ENCODE data around the gene ERVK3-1. TPM values are rescaled to one million over a fixed set of nuclear protein-coding genes. Genes with fewer than 3 reads are reported as not detected.

ERVK3-1 gene
- total and polyA plus RNA-seq, 2 of the 8 experiments (the other 6 are each of a cell fraction or from before 2014, with no cell fraction given) = 29.9 to 31.5 TPM

DNA sequence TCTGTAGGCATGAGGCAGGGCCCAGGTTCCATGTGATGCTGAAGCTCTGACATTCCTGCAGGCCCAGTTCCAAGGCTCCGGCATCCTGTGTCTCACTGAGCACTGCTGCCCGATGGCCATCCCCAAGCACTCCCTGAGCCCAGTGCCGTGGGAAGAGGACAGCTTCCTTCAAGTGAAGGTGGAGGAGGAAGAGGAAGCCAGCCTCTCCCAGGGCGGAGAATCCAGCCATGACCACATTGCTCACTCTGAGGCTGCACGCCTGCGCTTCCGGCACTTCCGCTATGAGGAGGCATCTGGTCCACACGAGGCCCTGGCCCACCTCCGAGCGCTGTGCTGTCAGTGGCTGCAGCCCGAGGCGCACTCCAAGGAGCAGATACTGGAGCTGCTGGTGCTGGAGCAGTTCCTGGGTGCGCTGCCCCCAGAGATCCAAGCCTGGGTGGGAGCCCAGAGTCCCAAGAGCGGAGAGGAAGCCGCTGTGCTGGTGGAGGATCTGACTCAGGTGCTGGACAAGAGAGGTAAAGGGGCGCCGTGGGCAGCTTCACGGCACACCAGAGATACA lies 29.6 kb downstream of the ERVK3-1 start:
- H3K4me2 ChIP-seq (ENCODE audit: insufficient read depth in 1 of 2, low read depth in 2 of 2, low read length in 2 of 2) = no peak overlapping the region
- POLR2A ChIA-PET (ENCODE audit: partially characterized antibody) = interaction anchor here (1.2 to 1.3 kb wide), 3 partner anchors 10 to 106 kb away, joined by 3 to 5 read pairs (median 3); partner anchors contain the start of genes ZNF544 and ZNF584
- H2BK120ac ChIP-seq (replicated peaks; ENCODE audit: low read depth, low read length) = no peak overlapping the region
- no peaks in the 10 kb centered on the region for H3K79me1 ChIP-seq (ENCODE audit: low read depth, low read length)
- H2BK15ac ChIP-seq (ENCODE audit: low read length) = no peak overlapping the region
- no peak overlapping the region for H2AK5ac ChIP-seq (ENCODE audit: low read depth, low read length)
- H3K9me3 ChIP-seq (ENCODE audit: insufficient read depth in 2 of 2, low read depth in 1 of 2, low read length in 1 of 2) = peaks cover 5 to 6% of the 10 kb centered on the region in 2 experiments; a peak in 2 of 4 replicates
- H3K23me2 ChIP-seq (ENCODE audit: low read depth, low read length) = no peaks in the 10 kb centered on the region
- H3K27ac ChIP-seq (ENCODE audit: low read depth, low read length) = no peak overlapping the region
- WGBS, 2 experiments (ENCODE audit: extremely low coverage in 1 of 2, insufficient coverage in 1 of 2, insufficient read length in 1 of 2, insufficient replicate concordance in 2 of 2, low coverage in 1 of 2, low lambda C conversion rate in 2 of 2, missing lambda C conversion rate in 1 of 2) = 94% methylated on average over 19 of the region's 19 CpGs; no CpG with 5 or more reads in 1 of the 2 experiments
- H3K56ac ChIP-seq (replicated peaks; ENCODE audit: insufficient read length, low read depth, low read length) = no peak overlapping the region
- no peak overlapping the region for H2BK12ac ChIP-seq (ENCODE audit: low read depth, low read length)
- TF ChIP-seq, protein P1, sequence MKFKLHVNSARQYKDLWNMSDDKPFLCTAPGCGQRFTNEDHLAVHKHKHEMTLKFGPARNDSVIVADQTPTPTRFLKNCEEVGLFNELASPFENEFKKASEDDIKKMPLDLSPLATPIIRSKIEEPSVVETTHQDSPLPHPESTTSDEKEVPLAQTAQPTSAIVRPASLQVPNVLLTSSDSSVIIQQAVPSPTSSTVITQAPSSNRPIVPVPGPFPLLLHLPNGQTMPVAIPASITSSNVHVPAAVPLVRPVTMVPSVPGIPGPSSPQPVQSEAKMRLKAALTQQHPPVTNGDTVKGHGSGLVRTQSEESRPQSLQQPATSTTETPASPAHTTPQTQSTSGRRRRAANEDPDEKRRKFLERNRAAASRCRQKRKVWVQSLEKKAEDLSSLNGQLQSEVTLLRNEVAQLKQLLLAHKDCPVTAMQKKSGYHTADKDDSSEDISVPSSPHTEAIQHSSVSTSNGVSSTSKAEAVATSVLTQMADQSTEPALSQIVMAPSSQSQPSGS (IDR thresholded peaks at IDR 0.05; ENCODE audit: low read length) = no peak
- no peak for TF ChIP-seq EP300 (IDR thresholded peaks at IDR 0.05; ENCODE audit: borderline replicate concordance in 1 of 2, low read depth in 2 of 2, low read length in 2 of 2)
- H3K4me1 ChIP-seq (replicated peaks in 1 of 4; ENCODE audit: control insufficient read depth in 3 of 4, insufficient read depth in 4 of 4, low read length in 3 of 4) = no peaks in the 10 kb centered on the region
- no peak overlapping the region for H3K23ac ChIP-seq (ENCODE audit: insufficient read length)
- no peaks in the 10 kb centered on the region for H3K27me3 ChIP-seq (replicated peaks in 1 of 4; ENCODE audit: control insufficient read depth in 3 of 4, extremely low read depth in 1 of 4, insufficient read depth in 3 of 4, low read length in 3 of 4)
- H2AFZ ChIP-seq (ENCODE audit: low read length) = no peak overlapping the region
- CTCF ChIA-PET (ENCODE audit: partially characterized antibody) = interaction anchor here (0.7 to 1.4 kb wide), 5 partner anchors 9 to 39 kb away, joined by 3 to 7 read pairs (median 4); partner anchors contain the start of gene A1BG
- no peak for FAIRE-seq
- no peak overlapping the region for H3K4me3 ChIP-seq (ENCODE audit: extremely low read depth in 1 of 4, insufficient read depth in 2 of 4, low read depth in 3 of 4, low read length in 4 of 4)
- H3K18ac ChIP-seq (ENCODE audit: extremely low read depth, low read length) = no peak overlapping the region; the same call in 1 of the 2 replicates
- no peaks in the 10 kb centered on the region for H3K79me2 ChIP-seq (ENCODE audit: control insufficient read depth in 1 of 2, insufficient read depth in 2 of 2, low read length in 2 of 2)
- H3K36me3 ChIP-seq (ENCODE audit: control insufficient read depth in 2 of 4, insufficient read depth in 4 of 4, low read length in 3 of 4) = peaks cover 0 to 9% (median 3%) of the 10 kb centered on the region in 4 experiments; a peak in 3 of 8 replicates
- H4K20me1 ChIP-seq (replicated peaks in 1 of 2; ENCODE audit: control insufficient read depth in 1 of 2, insufficient read depth in 2 of 2, low read length in 2 of 2) = peaks cover 3% of the 10 kb centered on the region in 2 experiments
- DNase-seq (ENCODE audit: low read depth in 1 of 2, low spot score in 2 of 2) = no peak
- no peak overlapping the region for H4K91ac ChIP-seq (replicated peaks; ENCODE audit: insufficient read length, low read length)
- H3K9ac ChIP-seq (replicated peaks in 1 of 4; ENCODE audit: extremely low read depth in 1 of 4, low read depth in 3 of 4, low read length in 3 of 4) = no peak overlapping the region
- H3K4ac ChIP-seq (replicated peaks; ENCODE audit: insufficient read length, low read depth, low read length) = no peak overlapping the region
- H4K5ac ChIP-seq (ENCODE audit: insufficient read length, low read depth, low read length) = no peak overlapping the region
- no peak overlapping the region for H3K14ac ChIP-seq (ENCODE audit: insufficient read length)
- no peak overlapping the region for H4K8ac ChIP-seq (ENCODE audit: extremely low read depth, insufficient read depth, low read length)
- H2BK20ac ChIP-seq (ENCODE audit: low read length) = no peak overlapping the region
- no peak overlapping the region for H2BK5ac ChIP-seq (ENCODE audit: low read depth, low read length)
